Ovary (tissue), 3 donors: ENCODE data around the gene ARL10.

Experiments
- CTCF ChIP-seq, 3 donors: fragments of 450-650 bp in 2 of 3; fragments of 200-600 bp in 1 of 3; IDR thresholded peaks; one replicate each; pipeline versions ENCODE4 v1.5.1 to v1.8.0; 2016 to 2022; ENCODE audit warnings: antibody characterized with exemption in 3 of 3, mild to moderate bottlenecking in 1 of 3
- POLR2A ChIP-seq: fragments of 450-650 bp; IDR thresholded peaks from one replicate; pipeline ENCODE4 v1.6.1; 2017; ENCODE audit warnings: antibody characterized with exemption, mild to moderate bottlenecking, moderate library complexity
- donor health status: DM: no; HTN: no; CAD: no.

- TF ChIP-seq POLR2A (no peak), CTCF (IDR thresholded peaks at IDR 0.05) (no peak)
Observed at GRCh38 chr5:176352116-176352878, 13.0 kb upstream of the ARL10 start.
